GM18517 (cell line): Measurements from ENCODE around the gene NUDT22.

Experiments
- ATAC-seq: cut with Tn5 transposase; IDR thresholded peaks from one replicate; pipeline ENCODE4 v1.9.1; 2021; ENCODE audit warnings: mild to moderate bottlenecking, moderate library complexity; ENCODE audit not compliant: unreplicated experiment

The NUDT22 gene, protein sequence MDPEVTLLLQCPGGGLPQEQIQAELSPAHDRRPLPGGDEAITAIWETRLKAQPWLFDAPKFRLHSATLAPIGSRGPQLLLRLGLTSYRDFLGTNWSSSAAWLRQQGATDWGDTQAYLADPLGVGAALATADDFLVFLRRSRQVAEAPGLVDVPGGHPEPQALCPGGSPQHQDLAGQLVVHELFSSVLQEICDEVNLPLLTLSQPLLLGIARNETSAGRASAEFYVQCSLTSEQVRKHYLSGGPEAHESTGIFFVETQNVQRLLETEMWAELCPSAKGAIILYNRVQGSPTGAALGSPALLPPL

DNA sequence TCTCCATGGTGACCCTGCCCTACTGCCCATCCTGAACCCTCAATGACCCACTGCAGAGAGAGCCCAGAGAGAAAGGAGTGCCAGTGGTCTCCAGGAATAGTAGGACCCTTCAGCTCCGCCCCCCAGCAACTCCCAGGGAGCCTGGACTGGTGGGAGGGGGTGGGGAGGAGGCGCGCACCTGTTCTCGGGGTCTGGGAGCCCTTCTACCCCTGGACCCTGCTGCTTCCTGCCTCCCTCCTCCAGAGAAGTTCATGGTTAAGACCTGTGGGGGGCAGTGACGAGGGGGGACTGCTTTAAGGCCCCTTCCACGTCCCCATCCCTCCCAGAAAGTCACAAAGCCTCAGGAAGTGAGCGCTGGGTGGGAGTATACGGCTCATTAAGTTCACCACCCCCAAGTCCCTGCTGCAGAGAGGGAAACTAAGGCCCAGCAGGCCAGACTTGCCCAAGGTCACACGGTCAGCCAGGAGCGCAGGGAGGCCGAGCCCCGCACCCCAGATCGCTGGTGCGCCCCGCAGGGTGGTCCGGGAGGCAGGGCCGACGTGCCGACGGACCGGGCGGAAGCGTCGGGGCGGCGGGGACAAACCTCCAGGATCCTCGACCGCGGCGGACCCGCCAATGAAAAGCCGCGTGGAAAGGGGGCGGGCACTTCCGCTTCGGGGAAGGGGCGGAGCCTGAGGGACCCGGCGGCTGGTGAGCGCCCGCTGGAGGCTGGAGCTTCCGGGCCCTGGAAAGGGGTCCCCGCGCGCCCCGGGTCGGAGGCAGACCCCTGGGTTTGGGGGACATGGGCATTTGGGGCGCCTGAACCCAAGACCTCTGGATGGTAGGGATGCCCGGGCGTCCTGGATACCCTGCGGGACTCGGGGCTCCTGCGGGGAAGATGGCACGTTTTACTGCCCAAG, at the start of gene NUDT22, which contains the start of gene TRPT1:
Gene NUDT22 (plus strand): TSS at position 667 of the 899 bp plus-strand sequence. CDS start 379 bp downstream, outside the sequence.
Gene TRPT1 (minus strand): TSS at position 579 of the 899 bp plus-strand sequence. CDS start 326 bp downstream, at position 253.
- no peak for ATAC-seq

DNA sequence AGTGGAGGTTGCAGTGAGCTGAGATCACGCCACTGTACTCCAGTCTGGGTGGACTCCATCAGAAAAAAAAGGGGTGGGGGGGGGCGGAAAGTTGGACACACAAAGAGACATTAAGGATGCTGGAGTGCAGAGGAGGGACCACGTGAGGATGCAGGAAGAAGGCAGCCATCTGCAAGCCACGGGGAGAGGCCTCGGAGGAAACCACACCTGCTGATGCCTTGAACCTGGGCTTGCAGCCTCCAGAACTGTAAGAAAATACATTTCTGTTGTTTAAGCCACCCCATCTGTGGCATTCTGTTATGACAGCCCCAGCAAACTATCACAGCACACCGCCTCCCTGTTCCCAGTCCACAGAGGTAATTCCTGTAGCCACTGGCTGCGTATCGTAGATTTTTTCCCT, 49.3 kb upstream of the NUDT22 start:
- no peak for ATAC-seq

DNA sequence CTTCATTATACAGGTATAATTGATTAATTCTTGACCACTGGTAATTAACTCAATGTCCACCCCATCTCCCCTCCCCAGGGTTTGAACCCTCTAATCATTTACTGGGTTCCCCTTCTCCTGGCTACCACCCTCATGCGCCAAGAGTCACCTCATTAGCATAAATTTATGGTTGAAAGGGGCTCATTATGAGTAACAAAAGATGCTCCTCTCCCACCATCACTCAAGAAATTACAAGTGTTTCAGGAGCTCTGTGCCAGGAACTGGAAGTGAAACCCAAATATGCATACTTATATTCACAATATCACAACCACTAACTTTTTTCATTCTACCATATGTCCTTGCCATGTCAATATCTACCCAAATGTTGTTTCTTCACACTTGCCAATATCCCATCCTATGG, 47.9 kb upstream of the NUDT22 start:
- no peak for ATAC-seq

DNA sequence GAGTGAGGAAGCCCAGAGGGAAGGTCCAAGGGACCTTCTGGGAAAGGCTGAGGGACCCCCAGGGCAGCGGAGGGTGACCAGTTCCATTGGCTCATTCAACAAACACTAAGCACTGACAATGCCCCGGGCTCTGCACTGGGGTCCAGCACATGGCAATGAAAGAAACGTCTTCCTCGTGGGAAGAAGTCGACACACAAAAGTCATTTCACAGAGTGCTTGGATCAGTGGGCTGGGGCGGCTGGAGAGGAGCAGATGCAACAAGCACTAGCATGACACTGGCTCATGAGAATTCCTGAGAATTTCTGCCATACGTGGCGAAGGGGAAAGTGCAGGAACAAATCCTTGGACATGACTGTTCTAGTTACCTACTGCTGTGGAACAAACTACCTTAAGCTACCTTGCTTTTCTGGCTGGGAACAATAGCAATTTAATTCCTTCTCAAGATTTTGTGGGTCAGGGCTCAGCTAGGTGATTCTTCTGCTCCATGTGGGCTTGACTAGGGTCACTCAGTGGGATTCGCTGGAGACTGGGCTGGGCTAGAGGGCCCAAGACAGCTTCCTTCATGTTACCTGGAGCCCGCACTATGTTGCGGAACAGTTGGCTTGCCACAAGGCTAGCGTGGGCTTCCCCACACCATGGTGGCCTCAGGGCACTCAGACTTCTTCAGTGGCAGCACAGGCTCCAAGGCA, 47.0 kb upstream of the NUDT22 start:
- ATAC-seq, result no peak

DNA sequence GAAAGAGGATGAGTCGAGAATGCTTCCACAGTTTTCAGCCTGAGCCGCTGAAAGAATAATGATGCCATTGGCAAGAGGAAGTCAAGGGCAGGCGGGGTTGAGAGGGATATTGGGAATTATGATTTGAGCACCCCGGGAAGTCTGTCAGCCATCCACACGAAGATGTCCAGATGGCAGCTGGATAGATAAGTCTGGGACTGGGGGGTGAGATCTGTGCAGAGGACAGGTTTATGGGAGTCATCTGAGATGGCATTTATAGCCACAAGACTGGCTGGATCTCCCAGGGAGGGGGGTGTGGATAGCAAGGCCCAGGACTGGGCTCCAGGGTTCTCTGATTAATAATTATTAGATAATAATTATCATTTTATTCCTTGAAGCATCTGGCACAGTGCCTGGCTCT, 45.2 kb upstream of the NUDT22 start:
- no peak for ATAC-seq

DNA sequence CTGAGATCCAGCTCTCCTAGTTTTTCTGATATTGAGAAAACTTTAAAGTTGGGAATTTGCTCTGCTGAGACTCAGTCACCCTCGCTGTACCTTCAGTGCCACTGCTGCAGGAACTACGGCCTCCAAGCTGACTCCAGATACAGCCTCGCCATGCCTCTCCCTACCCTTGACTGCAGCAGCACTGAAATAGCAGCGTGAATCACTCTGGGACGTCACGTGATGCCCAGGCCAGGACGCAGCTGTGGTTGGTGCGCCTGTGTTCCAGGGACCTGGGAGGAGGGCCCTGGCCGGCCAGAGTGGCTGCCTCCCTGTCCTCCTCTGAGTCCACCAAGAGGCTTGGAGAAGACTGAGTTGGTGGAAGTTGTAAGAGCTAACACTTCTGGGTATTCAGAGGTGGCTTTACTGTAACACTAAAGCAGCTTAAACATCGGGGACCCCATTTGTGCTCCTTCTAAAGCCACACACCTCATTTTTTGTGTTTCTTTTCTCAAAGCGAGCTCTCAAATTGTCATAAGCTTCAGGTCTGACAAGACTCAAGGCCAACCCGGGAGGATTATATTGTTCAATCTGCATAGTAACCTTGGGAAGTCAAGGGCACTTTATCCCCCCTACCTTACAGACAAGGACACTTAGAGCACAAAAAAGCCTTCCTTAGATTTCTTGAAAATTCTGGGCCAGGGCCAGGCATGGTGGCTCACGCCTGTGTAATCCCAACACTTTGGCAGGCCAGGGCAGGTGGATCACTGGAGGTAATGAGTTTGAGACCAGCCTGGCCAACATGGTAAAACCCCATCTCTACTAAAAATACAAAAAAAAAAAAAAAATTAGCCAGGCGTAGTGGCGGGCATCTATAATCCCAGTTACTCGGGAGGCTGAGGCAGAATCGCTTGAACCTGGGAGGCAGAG, 44.3 kb upstream of the NUDT22 start:
- ATAC-seq, result no peak

DNA sequence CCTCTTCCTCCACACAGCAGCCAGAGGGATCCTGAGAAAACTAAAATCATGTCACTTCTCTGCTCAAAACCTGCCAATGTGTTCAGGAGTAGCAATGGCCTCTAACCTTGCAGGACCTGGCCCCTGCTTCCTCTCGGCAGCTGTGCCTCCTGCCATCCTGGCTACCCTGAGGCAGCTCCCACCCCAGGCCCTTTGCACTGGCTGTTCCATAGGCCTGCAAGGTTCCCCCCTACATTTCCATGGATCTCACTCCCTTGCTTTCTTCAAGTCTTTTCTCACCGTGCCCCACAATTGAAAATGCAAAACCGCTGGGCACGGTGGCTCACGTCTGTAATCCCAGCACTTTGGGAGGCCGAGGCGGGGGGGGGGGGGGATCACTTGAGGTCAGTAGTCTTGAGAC, 42.2 kb upstream of the NUDT22 start:
- no peak for ATAC-seq

DNA sequence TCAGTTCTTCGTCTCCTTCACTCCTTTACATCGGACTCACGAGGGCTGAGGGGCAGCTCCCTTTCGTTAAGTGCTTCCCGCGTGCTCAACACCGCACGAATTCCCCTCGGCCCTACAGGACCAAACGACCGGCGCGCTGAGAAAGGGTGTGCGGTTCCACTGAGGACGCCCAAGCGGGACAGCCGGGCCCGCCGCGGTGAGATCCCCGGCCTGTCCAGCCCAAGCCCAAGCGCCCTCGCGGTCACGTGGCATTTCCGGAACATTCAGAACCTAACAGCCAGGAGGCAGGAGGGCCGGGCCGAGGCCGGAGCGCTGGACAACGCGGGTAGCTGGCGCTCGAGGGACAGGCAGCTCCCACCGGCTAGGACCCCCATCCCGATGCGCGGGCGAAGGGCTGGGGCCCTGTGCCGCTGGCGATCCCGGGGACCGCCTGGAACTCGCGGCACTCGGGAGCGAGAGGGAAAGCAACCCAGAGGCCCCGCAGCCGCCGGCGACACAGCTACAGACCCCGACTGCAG, 40.8 kb upstream of the NUDT22 start:
- ATAC-seq, result peak; percentile 25

DNA sequence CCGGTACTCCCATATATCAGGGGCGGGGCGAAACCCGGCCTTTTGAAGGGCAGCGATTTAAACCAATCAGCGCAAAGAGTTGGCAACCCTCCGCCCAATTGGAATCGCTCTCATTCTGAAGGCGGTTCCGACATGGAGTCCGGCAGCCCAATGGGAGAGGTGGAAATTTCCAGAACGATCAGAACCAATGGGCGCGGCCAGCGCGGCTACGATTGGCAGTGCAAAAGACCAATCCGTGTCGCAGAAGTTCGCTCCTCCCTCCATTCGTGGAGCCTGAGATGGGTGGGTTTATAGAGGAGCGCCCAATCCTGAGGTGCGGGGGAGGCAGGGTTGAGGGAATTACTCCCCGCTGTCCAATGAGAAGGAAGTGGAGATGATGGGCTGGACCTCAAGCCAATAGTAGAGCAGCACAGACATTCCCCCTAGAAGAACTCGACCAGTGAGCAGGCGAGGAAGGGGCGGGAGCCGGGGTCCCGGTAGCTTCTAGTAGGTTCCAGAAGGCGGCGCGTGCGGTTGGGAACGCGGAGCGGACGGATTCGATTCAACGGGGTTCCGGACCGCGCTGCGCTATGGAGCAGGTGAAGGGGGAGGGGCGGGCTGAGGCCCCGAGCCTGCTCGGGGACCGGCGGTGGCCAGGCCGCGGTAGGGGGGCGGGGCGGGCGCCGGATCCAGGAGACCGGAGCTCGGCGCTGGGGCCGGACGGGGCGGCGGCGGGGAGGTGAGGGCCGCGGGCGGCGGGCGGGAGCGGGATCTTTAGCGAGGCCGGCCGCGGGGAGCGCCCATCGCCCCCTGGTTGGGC, 40.2 kb upstream of the NUDT22 start, which contains the start of gene STIP1:
Gene STIP1 (plus strand): TSS at position 479 of the 799 bp plus-strand sequence. CDS start 91 bp downstream, at position 570.
- peak; percentile 89 for ATAC-seq

DNA sequence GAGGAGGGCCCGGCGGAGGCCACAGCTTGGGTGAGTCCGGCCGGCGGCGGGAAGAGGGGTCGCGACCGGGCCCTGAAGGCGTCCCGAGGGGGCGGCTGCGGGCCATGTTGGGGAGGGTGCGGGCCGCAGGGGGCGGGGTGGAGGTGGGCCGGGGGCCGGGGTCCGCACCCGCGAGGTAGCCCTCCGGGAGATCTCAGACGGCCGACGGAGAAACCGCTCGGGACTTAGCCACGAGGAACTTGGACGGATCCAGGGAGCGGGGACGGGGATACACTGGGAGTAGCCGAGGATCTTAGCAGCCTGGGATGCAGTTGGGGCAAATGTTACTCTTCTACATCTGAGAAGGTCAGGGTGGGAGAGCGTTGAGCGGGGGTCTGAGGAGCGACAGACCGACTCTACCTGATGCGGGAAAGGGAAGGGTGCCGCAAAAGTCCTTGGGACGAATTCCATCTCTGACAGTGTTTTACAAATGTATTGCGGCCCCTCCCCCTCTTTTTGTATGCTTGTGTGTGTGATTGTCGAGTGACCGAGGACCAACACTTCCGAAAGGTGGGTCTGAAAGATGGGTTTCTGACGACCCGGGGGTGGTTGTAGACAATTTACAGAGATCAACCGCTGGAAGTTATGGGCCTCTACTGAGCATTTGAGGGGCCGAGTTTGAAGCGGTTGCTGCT, 39.4 kb upstream of the NUDT22 start:
- no peak for ATAC-seq

DNA sequence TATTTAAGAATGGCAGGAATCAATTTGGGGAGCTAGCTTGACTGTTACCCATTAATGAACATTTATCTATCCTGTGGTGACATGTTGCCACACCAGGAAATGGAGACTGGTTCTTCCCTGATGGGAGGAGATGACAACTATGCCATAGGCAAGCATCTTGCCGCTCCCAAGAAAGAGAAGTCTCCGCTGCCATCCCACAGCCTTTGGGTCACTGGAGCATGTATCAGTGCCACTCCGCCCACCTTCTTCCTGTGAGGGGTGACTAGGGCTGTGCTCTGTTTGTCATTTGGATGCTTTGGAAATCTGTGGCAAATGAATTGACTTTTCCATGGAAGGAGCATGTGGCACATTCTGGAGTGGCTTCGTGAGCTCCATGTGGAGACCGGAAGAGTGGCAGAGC, 33.6 kb upstream of the NUDT22 start:
- ATAC-seq, result no peak

DNA sequence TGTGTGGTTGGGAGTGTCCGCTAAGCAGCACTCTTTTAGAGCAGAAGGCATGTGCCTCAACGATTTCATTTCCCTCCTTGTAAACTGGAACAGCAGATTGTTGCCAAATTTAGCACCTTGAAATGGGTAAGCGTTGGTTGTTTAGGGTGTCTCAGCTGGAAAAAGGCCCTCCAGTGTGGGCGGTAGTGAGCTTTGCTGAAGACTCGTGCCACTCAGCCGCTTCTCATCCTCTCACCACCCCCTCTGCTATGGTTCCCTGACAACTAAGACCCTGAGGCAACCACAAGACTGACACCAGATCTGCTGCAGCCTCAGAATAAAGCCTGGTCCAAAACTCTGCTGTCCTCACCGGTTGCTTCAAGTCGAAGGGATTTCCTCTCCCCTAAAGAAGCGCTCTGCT, 29.4 kb upstream of the NUDT22 start:
- ATAC-seq, result no peak

DNA sequence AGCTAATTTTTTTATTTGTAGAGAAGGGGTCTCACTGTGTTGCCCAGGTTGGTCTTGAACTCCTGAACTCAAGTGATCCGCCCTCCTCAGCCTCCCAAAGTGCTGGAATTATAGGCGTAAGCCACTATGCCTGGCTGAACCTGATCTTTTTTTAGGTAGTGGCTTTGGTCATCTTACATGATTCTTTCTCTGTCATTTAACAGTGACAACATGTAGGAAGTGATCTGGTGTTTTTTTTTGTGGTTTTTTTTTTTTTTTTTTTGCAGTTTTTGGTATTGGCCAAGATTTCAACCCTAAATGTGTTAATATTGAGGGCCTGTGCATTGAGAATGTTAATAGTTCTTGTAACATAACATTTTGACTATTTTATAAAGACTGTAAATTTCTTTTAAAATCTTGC, 27.6 kb upstream of the NUDT22 start:
- no peak for ATAC-seq

DNA sequence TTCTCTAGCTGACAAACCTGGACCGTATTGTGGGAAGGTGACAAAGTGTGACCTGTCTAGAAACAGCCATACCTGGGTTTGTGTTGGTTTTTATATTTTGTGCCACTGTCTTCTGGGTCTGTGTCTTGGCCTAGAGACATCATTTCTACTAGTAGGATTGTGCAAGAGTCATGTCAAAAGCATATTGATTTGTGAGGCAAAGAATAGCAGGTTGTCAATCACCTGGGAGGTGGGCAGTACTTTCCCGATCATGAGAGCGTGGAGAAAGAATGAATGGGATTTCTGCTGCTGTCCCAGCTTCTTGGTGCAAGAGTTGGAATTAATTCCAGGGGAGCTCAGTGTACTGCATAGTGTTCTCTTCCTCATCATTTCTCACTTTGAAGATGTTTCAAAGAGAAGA, 24.5 kb upstream of the NUDT22 start:
- ATAC-seq, result no peak

DNA sequence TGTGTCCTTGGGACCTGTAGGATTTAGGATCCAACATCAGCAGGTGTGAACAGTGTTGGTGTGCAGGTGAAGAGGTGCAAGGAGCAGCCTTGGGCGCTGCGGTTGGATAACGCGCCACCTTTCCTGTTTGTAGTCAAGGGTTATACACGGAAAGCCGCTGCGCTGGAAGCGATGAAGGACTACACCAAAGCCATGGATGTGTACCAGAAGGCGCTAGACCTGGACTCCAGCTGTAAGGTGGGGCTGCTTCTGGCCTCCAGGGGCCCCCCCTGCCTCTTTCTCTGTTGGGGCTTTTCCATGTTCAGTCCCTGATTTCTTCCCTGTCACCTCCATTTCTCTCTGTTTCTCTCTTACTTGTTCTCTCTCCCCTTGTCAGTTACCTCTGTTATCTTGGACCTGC, 23.1 kb upstream of the NUDT22 start:
- no peak for ATAC-seq

DNA sequence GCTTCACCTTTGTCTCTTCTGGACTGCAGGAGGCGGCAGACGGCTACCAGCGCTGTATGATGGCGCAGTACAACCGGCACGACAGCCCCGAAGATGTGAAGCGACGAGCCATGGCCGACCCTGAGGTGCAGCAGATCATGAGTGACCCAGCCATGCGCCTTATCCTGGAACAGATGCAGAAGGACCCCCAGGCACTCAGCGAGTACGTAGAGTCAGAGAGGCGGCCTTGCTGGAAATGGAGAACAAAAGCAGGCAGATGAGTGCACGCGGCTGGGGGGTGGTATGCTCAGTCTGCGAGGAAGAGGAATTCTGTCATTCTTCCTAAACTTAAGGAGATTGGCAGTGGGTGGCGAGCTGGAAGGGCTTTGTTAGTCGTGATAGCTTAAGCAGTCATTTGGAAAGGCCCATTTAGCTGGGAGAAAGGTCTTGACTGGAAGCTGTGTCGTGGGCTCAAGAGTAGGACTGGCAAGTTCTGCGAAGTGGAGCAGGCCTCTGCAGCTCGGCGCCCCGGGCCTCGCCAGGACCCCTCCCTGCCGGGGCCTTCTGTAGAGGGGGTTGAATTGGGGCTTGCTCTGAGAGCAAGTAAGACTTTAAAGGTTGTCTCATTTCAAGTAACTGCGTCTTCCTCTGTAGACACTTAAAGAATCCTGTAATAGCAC, 22.5 kb upstream of the NUDT22 start:
- ATAC-seq, result no peak

DNA sequence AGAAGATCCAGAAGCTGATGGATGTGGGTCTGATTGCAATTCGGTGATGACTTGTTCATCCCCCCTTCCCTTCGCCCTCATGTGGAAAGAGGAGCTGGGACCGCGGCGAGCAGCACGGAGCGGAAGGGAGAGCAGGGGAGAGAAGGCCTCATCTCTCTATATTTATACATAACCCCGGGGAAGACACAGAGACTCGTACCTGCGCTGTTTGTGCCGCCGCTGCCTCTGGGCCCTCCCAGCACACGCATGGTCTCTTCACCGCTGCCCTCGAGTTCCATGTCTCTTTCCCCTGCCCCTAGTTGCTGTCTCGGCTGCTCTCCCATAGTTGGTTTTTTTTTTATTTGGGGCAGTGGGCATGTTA, 22.0 kb upstream of the NUDT22 start:
- ATAC-seq, result no peak

DNA sequence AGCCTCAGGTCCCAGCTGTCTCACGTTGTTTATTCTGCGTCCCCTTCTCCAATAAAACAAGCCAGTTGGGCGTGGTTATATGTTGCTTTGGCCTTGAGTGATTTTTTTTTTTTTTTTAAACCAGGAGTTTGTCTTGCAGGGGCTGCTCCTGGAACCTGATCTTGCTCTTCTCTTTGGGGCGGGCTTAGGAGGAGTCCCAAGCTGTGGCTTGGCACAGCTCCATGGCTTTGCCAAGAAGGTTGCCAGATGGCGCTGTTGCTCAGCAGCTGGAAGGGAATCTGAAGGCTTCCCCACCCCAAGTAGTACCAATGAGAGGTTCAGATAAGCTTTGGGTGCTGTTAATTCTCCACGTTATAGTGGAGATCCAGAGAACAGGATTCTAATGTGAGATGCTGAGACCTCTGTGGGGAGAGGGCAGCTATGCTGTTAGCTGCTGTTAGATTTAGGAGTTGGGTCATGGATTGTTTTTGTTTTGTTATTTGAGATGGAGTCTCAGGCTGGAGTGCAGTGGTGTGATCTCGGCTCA, 21.5 kb upstream of the NUDT22 start:
- ATAC-seq, result no peak
